ENCODE data around the gene KCNJ6.
"Not testable (repeated sequence)": the region's sequence is repeated elsewhere in the genome, so short reads cannot be mapped to it uniquely, and the experiment has no call there.

The KCNJ6 gene, protein sequence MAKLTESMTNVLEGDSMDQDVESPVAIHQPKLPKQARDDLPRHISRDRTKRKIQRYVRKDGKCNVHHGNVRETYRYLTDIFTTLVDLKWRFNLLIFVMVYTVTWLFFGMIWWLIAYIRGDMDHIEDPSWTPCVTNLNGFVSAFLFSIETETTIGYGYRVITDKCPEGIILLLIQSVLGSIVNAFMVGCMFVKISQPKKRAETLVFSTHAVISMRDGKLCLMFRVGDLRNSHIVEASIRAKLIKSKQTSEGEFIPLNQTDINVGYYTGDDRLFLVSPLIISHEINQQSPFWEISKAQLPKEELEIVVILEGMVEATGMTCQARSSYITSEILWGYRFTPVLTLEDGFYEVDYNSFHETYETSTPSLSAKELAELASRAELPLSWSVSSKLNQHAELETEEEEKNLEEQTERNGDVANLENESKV

DNA sequence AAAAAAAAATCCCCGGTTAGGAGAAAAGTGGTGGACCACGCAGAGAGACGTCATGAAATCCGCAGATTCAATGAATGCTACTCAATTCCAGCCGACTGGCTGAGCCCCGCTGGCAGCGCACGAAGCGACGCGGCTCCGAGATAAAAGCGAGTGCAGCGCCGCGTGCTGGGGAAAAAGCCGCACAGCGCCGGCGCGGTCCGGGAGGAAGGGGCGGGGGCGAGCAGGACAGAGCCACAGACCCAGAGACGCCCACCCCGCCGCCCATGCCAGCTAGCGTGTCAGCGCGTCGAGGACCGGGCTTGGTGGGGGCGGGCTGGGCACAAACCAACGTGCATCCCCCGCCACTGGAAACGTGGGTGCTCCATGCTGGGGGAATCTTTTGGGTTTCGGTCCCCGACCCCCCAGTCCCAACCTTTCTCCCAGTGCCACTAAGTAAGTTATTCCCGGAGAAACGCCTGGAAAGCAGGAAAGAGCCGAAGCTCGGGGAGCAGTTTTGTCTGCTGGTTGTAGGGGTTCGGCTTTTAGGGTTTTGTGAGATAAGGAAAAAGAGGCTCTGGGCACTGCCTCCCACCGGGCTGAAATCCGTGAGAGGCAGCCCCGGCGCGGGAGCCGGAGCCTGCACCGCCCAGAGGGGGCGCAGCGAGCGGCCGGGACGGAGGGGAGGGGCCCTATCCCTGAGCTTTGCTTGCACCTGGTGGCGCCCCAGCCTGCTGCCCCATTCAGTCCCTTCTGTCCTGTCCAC is at the start of gene KCNJ6:
Gene KCNJ6 (minus strand): TSS at position 148 of the 742 bp plus-strand sequence. CDS start 75,775 bp downstream, outside the sequence.
- DNase-seq: peak; percentile 61

DNA sequence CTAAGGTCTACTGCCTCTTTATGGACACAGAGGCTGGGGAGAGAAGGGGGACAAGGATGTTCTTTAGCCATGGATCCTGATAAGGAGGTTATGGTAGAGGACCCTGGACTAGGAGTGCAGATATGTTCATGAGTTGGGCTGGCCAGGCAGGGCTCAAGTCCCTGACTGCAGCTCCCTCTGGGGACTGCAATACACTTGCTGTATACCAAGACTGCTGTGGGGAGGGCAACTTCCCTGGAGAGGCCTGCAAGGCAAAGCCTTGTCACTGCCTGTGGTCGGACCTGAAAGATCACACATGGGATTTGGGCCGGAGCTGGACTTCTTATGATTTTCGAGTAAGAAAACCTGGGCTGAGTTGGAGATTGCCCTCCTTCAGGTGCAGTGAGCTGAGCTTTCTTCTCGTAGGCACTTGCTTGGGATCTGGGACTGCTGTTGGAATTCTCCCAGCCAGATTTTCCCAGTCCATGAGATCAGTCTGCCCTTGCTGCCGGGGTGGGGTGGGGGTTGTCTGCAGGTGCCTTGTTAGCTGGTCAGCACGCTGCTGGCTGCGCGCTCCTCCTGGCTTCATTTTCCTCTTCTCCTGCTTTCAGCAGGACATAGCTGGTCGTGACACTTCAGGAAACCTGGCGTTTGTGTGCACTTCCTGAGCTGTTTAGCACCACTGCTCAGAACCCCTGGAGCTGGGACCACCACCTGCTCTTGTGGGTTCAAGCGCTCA is 49.0 kb upstream of the KCNJ6 start:
- no peak for DNase-seq

- no peak for DNase-seq
Observed at GRCh38 chr21:37958537-37958936, 42.3 kb upstream of the KCNJ6 start.

DNA sequence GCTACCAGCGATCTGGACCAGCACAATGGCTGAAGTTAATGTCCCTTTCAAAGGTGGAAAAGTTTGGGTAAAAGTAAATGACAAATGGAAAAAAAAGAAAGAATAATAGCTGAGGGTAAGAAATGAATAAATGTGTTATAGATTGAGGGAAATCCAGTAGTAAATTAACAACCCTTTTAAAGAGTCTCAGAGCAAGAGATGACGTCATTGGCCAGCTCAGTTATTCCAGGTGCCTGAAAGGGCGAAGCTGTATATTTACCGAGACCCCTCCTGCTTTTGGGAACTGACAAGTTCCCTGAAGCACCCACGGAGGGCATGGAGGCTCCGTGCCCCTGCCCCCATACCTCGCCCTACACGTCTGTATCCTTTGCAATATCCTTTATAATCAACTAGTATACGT is 40.5 kb upstream of the KCNJ6 start:
- DNase-seq: no peak

- DNase-seq: no peak
Observed at GRCh38 chr21:37945036-37945435, 28.8 kb upstream of the KCNJ6 start.

GRCh38 chr21:37944496-37944895 is 28.2 kb upstream of the KCNJ6 start:
- no peak for DNase-seq

- no peak for DNase-seq
Observed at GRCh38 chr21:37940691-37941090, 24.4 kb upstream of the KCNJ6 start.

GRCh38 chr21:37939838-37940237 is 23.6 kb upstream of the KCNJ6 start:
- no peak for DNase-seq

DNA sequence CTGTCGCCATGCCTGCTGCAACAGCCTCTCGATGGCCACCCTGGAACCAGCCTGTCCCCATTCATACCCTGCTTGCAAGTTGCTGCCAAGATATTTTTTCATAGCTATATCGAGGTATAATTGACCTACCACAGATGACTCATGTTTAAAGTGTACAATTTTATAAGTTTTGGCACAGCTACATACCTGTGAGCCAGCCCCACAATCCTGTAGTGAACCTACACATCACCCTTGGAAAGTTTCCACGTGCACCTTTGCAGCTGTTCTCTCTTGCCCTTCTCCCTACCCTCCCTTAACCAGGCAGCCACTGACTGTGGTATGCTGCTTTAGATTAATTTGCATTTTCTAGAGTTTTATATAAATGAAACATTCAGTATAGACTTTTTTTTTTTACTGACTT is 23.0 kb upstream of the KCNJ6 start:
- DNase-seq: no peak

DNA sequence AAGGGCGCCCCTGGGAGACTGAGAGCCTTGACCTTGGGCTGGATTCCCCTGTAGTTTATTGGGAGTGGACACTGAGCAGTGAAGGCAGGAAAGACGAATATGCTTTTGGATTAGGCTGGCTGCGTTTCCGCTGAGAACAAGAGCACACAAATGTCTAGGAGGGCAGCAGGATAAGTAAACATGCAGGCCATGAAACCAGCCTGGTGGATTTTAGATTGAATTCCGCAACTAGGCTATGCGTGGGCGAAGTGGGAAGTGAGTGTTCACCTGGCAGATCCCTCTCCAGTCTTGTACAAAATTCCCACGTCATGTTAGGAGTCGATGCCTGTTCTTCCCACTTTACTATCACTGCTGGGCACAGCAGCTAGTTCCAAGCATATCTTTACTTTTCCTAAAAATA is 21.4 kb upstream of the KCNJ6 start:
- DNase-seq: no peak

DNA sequence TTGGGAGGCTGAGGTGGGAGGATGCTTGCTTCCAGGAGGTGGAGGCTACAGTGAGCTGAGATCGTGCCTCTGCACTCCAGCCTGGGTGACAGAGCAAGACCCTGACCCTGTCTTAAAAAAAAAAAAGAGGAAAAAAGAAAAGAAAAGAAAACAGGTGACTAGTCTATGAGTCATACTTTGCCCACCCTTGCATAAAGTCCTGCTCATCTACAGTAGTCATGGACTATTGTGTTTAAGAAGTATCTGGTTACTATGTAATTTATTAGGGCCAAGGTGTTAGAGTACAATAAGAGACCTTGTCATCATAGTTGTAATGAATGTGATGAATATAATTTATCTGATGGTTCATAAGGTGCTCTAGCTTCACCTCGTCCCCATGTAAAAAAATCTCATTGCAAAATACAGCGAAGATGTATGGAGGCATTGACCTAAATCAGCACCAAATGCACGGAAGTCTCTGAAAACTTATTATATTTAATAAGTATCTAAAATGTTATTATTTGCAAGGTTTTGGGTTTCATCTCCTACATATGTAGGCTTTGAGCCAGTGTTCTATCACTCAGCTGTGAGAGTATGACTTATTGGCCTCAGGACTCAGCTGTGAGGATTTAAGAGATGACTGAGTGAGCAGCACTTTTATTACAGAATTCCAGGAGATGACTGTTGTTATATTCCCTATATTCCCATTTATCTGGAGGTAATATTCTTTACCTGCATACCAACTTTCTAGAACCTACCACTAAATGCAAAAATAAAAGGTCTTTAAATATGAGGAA is 19.9 kb upstream of the KCNJ6 start:
- DNase-seq: no peak

DNA sequence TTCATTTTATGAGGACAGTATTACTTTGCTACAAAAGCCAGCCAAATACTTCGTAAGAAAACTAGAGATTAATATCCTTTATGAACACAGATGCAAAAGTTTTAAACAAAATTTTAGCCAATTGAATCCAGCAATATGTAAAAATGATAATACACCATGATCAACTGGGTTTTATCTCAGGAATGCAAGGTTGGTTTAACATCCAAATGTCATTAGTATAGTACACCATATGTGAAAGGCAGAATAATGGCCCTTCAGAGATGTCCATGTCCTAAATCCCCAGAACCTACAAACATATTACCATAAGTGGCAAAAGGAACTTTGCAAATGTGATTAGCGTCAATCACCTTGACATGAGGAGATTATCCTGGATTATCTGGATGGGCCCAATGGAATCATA is 16.7 kb upstream of the KCNJ6 start:
- no peak for DNase-seq

DNA sequence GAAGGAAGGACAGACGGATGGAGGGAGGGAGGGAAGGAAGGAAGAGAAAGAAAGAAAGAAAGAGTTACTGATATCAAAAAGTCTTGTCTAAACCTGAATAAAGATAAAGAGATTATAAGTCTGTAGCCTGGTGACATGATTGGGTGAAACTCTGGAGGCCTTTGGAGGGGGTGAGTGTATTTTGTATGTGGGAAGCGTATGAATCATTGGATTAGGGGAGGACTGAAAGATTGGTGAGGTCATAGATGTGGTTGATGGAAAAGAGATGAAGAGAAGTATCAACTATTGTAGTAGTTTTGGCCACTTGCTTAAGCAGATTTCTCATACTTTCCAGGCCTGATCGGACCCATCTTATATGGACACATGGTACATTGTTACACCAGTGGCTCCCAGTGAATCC is 11.5 kb upstream of the KCNJ6 start:
- no peak for DNase-seq

GRCh38 chr21:37921091-37921490 is 4.8 kb upstream of the KCNJ6 start:
- no peak for DNase-seq

GRCh38 chr21:37920302-37920701 is 4.0 kb upstream of the KCNJ6 start:
- DNase-seq: not testable (repeated sequence)

- DNase-seq: no peak
Observed at GRCh38 chr21:37917612-37918011, 1.4 kb upstream of the KCNJ6 start.

DNA sequence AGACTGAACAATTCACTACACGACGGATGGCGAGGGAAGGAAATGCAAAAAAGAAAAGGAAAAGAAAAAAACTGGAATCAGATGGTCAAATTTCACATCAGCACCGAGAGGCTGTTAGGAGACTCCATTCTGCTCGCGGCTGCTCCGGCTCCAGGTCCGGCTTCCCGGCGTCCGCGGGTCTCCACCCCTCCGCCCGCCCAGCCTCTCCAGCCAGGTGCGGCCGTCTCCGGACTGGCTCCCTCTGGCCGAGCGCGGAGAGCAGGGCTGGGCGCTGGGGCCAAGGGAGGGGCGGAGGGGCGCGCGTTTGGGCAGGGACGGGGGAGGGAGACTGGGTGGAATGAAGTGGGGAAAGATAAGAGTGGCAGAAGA is 332 bp downstream of the KCNJ6 start:
- DNase-seq: no peak

DNA sequence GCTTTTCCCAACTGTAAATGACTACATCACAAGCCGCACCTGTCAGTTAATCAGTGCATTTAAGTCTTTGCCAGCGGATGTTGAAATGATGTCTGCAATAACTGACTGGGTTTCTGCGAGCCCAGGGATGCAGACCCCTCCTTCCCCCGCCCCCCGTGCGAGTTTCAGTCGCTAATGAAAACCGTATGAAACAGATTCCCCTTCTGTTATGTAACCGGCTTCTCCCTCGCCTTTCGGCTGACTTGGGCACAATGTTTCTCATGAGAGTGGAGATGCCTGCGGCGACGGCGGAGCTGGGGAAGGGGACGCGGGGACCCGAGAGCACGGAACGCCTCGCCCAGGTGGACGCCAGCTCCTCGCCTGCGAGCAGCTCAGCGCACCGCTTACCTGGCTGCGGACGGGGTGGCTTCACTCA is 753 bp downstream of the KCNJ6 start:
- no peak for DNase-seq

- DNase-seq: no peak
Observed at GRCh38 chr21:37912616-37913015, 3.6 kb downstream of the KCNJ6 start.

- DNase-seq: no peak
Observed at GRCh38 chr21:37909936-37910335, 6.3 kb downstream of the KCNJ6 start.

GRCh38 chr21:37908691-37909090 is 7.6 kb downstream of the KCNJ6 start:
- no peak for DNase-seq

- DNase-seq: no peak
Observed at GRCh38 chr21:37907076-37907475, 9.2 kb downstream of the KCNJ6 start.

DNA sequence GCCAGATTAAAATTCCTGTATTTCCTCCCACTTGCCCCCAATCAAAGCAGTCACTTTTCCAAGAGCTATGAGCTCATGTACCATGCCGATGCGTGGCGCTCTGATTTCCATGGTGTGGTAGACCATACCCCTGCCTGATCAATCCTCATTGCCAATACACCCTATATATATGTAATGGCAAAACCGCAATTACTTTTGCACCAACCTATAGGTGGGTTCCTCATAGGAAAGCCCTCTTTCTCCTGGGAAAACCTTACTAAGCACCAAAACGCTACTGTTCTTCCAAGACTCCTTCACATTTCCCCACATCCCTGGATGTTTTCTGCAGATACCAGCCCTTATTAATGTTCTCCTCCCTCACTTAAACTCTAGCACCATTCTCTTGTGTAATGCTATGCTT is 11.0 kb downstream of the KCNJ6 start:
- DNase-seq: no peak
